ENCODE results near the gene ADRM1. TPM values are rescaled to one million over a fixed set of nuclear protein-coding genes. Genes with fewer than 3 reads are reported as not detected.

The ADRM1 gene
- total RNA-seq, 1 donor from 2014 or later: 70.5 TPM

GRCh38 chr20:62349556-62350097, 46.8 kb downstream of the ADRM1 start:
- Histone ChIP-seq H3K36me3 (peaks cover 60% of the 10 kb centered on the region), H3K27ac (replicated peaks) (peak overlapping the region; percentile 0)

DNA sequence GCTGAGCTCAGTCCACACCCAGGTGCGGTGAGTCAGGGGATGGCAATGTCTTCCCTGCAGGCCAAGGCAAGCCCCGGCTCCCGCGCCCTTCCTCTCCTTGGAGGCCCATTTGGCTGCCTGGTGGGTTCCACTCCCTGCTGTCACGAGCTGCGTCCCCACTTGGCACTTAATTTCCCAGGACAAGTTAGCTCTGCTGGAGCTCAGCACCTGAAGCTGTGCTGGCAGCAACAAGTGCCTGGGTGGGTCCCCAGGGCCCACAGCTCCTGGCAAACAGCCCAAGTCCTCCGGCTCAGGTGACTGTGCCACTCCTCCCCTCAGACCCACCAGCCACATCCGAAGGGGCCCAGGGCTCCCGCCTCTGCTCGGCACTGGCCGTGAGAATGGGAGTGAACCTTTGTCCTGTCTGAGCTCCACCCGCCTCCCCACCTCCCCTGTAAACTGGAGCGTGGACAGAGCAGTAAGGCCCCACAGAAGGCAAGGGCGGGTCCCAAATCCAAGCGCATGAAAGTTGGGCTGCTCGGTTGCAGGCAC, 47.4 kb downstream of the ADRM1 start:
- peak overlapping the region; percentile 0 for H3K27ac ChIP-seq (replicated peaks)
- peaks cover 55% of the 10 kb centered on the region for H3K36me3 ChIP-seq

More at GRCh38 chr20:62349556-62350097, 46.8 kb downstream of the ADRM1 start:
- TF ChIP-seq CTCF (IDR thresholded peaks at IDR 0.05; ENCODE audit: borderline replicate concordance): no peak
- Histone ChIP-seq H3K4me1 (peaks cover 32% of the 10 kb centered on the region), H3K27me3 (ENCODE audit: low read depth) (no peaks in the 10 kb centered on the region), H3K4me3 (no peak overlapping the region), H3K9me3 (replicated peaks) (peaks cover 8% of the 10 kb centered on the region)
- intact Hi-C loops (cut with micrococcal nuclease): no loop called here
- DNase-seq: no peak

DNA sequence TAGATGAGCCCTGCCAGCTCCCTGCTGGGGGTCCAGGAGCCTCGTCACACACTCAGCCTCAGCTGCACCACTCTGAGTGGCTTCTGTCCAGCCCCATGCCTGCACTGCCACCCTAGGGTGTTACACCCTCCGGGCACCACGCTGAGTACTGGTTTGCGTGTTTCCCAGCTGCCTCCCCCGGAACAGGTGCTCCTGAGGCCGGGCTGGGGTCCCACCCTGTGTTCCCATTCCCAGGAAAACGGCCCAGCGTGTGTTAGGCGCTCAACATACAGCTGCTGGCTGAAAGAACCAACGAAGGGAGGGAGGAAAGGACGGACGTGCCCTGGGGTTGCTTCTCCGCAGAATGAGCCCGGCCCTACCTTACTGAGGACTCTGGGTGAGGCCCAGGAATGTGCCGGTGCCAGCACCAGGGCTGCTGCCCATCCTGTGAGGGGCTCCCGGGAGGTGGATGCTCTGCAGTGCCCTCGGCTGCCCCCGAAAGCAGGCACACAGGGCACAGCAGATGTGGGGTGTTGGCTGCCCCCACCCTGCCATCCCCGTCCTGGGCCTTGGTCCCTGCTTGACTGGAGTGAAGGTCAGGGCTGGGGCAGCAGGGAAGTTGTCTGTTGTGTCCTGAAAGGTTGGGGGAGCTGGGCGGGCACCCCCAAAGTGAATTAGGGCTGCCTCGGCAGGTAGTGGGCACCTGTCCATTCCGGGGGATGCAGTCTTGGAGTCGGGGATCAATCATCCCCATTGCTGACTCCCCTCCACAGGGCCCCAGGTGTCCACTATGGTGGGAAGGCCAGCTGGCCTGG, 48.0 kb downstream of the ADRM1 start:
- intact Hi-C loops (cut with micrococcal nuclease): no loop called here
- peaks cover 50% of the 10 kb centered on the region for H3K36me3 ChIP-seq

More for the DNA sequence above, 47.4 kb downstream of the ADRM1 start:
- Histone ChIP-seq H3K4me3 (no peak overlapping the region), H3K27me3 (ENCODE audit: low read depth) (no peaks in the 10 kb centered on the region), H3K4me1 (peaks cover 37% of the 10 kb centered on the region), H3K9me3 (replicated peaks) (peaks cover 8% of the 10 kb centered on the region)
- no peak for DNase-seq
- TF ChIP-seq CTCF (IDR thresholded peaks at IDR 0.05; ENCODE audit: borderline replicate concordance): no peak
- intact Hi-C loops (cut with micrococcal nuclease): no loop called here

DNA sequence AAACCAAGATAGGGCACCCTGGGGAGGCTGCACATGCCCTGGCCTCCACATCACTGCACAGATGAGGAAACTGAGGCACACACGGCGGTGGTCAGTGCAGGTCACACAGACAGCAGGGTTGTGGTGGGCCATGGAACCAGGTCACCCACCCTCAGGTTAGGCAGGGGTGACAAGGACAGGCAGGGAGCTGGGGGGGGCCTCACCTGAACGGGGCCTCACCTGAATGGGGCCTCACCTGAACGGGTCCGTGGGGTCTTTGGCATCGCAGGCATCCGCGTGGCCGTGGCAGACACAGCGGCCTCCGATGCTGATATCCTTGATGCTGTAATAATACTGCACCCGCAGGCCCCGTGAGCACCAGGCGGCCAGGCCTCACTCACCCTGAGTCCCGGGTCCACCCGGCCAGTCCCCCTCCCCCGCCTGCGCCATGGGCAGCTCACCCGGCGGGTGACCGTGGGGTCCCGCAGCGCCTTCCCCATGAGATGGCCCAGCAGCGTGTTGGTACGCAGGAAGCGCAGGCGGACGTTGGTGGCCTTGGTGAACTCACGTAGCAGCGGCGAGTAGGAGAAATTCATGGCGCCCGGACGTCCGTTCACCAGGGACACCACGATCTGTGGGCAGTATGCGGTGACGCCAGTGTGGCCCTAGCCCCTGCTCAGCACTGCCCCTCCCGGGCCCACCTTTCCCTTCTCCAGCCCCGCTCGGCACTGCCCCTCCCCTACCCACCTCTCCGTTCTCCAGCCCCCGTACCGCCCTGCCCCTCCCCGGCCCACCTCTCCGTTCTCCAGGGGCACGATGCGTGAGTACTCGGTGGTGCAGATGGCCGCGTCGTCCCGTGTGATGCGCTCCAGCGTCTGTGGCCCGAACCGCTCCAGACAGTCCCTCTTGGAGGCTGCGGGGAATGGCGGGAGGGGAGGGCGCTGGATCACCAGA, 48.9 kb downstream of the ADRM1 start:
- Histone ChIP-seq H3K27ac (replicated peaks) (peak overlapping the region; percentile 98), H3K9me3 (replicated peaks) (peaks cover 8% of the 10 kb centered on the region), H3K4me1 (peaks cover 53% of the 10 kb centered on the region), H3K4me3 (no peak overlapping the region), H3K36me3 (peaks cover 40% of the 10 kb centered on the region), H3K27me3 (ENCODE audit: low read depth) (no peaks in the 10 kb centered on the region)
- DNase-seq: no peak
- intact Hi-C loops (cut with micrococcal nuclease): no loop called here
- TF ChIP-seq CTCF (IDR thresholded peaks at IDR 0.05; ENCODE audit: borderline replicate concordance): no peak

More for the DNA sequence above, 48.0 kb downstream of the ADRM1 start:
- Histone ChIP-seq H3K27me3 (ENCODE audit: low read depth) (no peaks in the 10 kb centered on the region), H3K9me3 (replicated peaks) (peaks cover 8% of the 10 kb centered on the region), H3K27ac (replicated peaks) (no peak overlapping the region), H3K4me1 (peaks cover 44% of the 10 kb centered on the region), H3K4me3 (no peak overlapping the region)
- no peak for DNase-seq
- TF ChIP-seq CTCF (IDR thresholded peaks at IDR 0.05; ENCODE audit: borderline replicate concordance): no peak
